Fibroblast of peridontal ligament (primary cell): Measurements from ENCODE around the gene DOCK10.

Experiments used
- DNase-seq: peaks from one replicate; pipeline ENCODE4 v3.0.0-alpha.2; 2010; ENCODE audit errors: extremely low read depth

DOCK10 gene

GRCh38 chr2:224776795-224777558, 265.3 kb downstream of the DOCK10 start:
- no peak for DNase-seq

- no peak for DNase-seq
Measured at GRCh38 chr2:224775647-224776046, 266.6 kb downstream of the DOCK10 start.

- no peak for DNase-seq
Measured at GRCh38 chr2:224774735-224775134, 267.5 kb downstream of the DOCK10 start.

GRCh38 chr2:224772494-224772893, 269.8 kb downstream of the DOCK10 start:
- no peak for DNase-seq

GRCh38 chr2:224769489-224769888, 272.8 kb downstream of the DOCK10 start:
- DNase-seq: no peak

GRCh38 chr2:224764565-224765236, 277.6 kb downstream of the DOCK10 start:
- DNase-seq: no peak

- DNase-seq: no peak
Measured at GRCh38 chr2:224757934-224758548, 284.2 kb downstream of the DOCK10 start.

- peak; percentile 99 for DNase-seq
Measured at GRCh38 chr2:224753743-224754540, 288.3 kb downstream of the DOCK10 start.

GRCh38 chr2:224751996-224752698, 290.1 kb downstream of the DOCK10 start:
- no peak for DNase-seq

- peak; percentile 21 for DNase-seq
Measured at GRCh38 chr2:224749136-224749535, 293.1 kb downstream of the DOCK10 start.

GRCh38 chr2:224747765-224748164, 294.5 kb downstream of the DOCK10 start:
- DNase-seq: no peak

GRCh38 chr2:224736227-224736626, 306.0 kb downstream of the DOCK10 start:
- no peak for DNase-seq

- DNase-seq: no peak
Measured at GRCh38 chr2:224734949-224735348, 307.3 kb downstream of the DOCK10 start.

- DNase-seq: no peak
Measured at GRCh38 chr2:224731665-224732064, 310.6 kb downstream of the DOCK10 start.

GRCh38 chr2:224729435-224729834, 312.8 kb downstream of the DOCK10 start:
- no peak for DNase-seq

GRCh38 chr2:224724331-224724730, 317.9 kb downstream of the DOCK10 start:
- DNase-seq: peak; percentile 6

GRCh38 chr2:224723586-224724217, 318.6 kb downstream of the DOCK10 start:
- DNase-seq: no peak

- DNase-seq: no peak
Measured at GRCh38 chr2:224722770-224723169, 319.5 kb downstream of the DOCK10 start.

GRCh38 chr2:224722250-224722649, 320.0 kb downstream of the DOCK10 start:
- DNase-seq: no peak

- no peak for DNase-seq
Measured at GRCh38 chr2:224716921-224717320, 325.3 kb downstream of the DOCK10 start.

- DNase-seq: no peak
Measured at GRCh38 chr2:224716201-224716600, 326.1 kb downstream of the DOCK10 start, which contains the start of gene CCDC195. CCDC195 (minus strand) TSS chr2:224716365; CDS start chr2:224716365, 0 bp downstream.
